ENCODE results near the gene DDX6.
A peak's percentile ranks its signal among the peaks of the same experiment; 100 is the strongest.
"Not testable (repeated sequence)": the region's sequence is repeated elsewhere in the genome, so short reads cannot be mapped to it uniquely, and the experiment has no call there.

The DDX6 gene

GRCh38 chr11:118778898-118779297 lies 12.1 kb downstream of the DDX6 start:
- no peak for DNase-seq (ENCODE audit: low read depth)
- no peak overlapping the region for H3K4me3 ChIP-seq (ENCODE audit: low read depth, low read length)
- TF ChIP-seq CTCF (IDR thresholded peaks at IDR 0.05; ENCODE audit: low read depth, low read length, missing control alignments) = no peak

GRCh38 chr11:118774032-118774431 lies 16.9 kb downstream of the DDX6 start:
- TF ChIP-seq CTCF (IDR thresholded peaks at IDR 0.05; ENCODE audit: low read depth, low read length, missing control alignments) = no peak
- H3K4me3 ChIP-seq (ENCODE audit: low read depth, low read length) = no peak overlapping the region
- no peak for DNase-seq (ENCODE audit: low read depth)

GRCh38 chr11:118771547-118772288 lies 19.2 kb downstream of the DDX6 start:
- no peak for TF ChIP-seq CTCF (IDR thresholded peaks at IDR 0.05; ENCODE audit: low read depth, low read length, missing control alignments)
- no peak overlapping the region for H3K4me3 ChIP-seq (ENCODE audit: low read depth, low read length)
- DNase-seq (ENCODE audit: low read depth) = no peak

- DNase-seq (ENCODE audit: low read depth) = no peak
- H3K4me3 ChIP-seq (ENCODE audit: low read depth, low read length) = no peak overlapping the region
- no peak for TF ChIP-seq CTCF (IDR thresholded peaks at IDR 0.05; ENCODE audit: low read depth, low read length, missing control alignments)
Measured at GRCh38 chr11:118768690-118769089, 22.3 kb downstream of the DDX6 start.

- no peak overlapping the region for H3K4me3 ChIP-seq (ENCODE audit: low read depth, low read length)
- no peak for TF ChIP-seq CTCF (IDR thresholded peaks at IDR 0.05; ENCODE audit: low read depth, low read length, missing control alignments)
- no peak for DNase-seq (ENCODE audit: low read depth)
Measured at GRCh38 chr11:118766035-118766434, 24.9 kb downstream of the DDX6 start.

GRCh38 chr11:118765095-118765691 lies 25.8 kb downstream of the DDX6 start:
- peak; percentile 11 for TF ChIP-seq CTCF (IDR thresholded peaks at IDR 0.05; ENCODE audit: low read depth, low read length, missing control alignments)
- H3K4me3 ChIP-seq (ENCODE audit: low read depth, low read length) = not testable (repeated sequence)

GRCh38 chr11:118763041-118763440 lies 27.9 kb downstream of the DDX6 start:
- no peak overlapping the region for H3K4me3 ChIP-seq (ENCODE audit: low read depth, low read length)
- no peak for TF ChIP-seq CTCF (IDR thresholded peaks at IDR 0.05; ENCODE audit: low read depth, low read length, missing control alignments)
- DNase-seq (ENCODE audit: low read depth) = no peak

More at GRCh38 chr11:118765095-118765691, 25.8 kb downstream of the DDX6 start:
- not testable (repeated sequence) for DNase-seq (ENCODE audit: low read depth)

GRCh38 chr11:118761981-118762380 lies 29.0 kb downstream of the DDX6 start:
- not testable (repeated sequence) for DNase-seq (ENCODE audit: low read depth); H3K4me3 ChIP-seq (ENCODE audit: low read depth, low read length)

Measured in GM12864 (cell line).